Thymus (tissue), 11 donors: ENCODE data around the gene GDE1. TPM values are rescaled to one million over a fixed set of nuclear protein-coding genes. Genes with fewer than 3 reads are reported as not detected.

ENCODE experiments used
- DNase-seq, 9 donors: peaks; one replicate each; pipeline ENCODE4 v3.0.0-alpha.2; 2013; ENCODE audit warnings: low spot score in 9 of 9, low read depth in 6 of 9, missing footprints in 1 of 9
- H3K27ac ChIP-seq, 2 donors: one replicate each; pipeline ENCODE4 v1.5.1; 2013; ENCODE audit warnings: control low read depth in 1 of 2, low read depth in 1 of 2, low read length in 1 of 2, mild to moderate bottlenecking in 1 of 2, moderate library complexity in 1 of 2
- H3K27me3 ChIP-seq, 2 donors: one replicate each; pipeline ENCODE4 v1.5.1; 2013; ENCODE audit warnings: low read length in 1 of 2; ENCODE audit not compliant: control insufficient read depth in 2 of 2, insufficient read depth in 1 of 2
- H3K36me3 ChIP-seq, 2 donors: one replicate each; pipeline ENCODE4 v1.5.1; 2013; ENCODE audit warnings: low read length in 1 of 2, mild to moderate bottlenecking in 1 of 2, moderate library complexity in 1 of 2; ENCODE audit not compliant: control insufficient read depth in 2 of 2, insufficient read depth in 2 of 2
- H3K4me1 ChIP-seq, 2 donors: one replicate each; pipeline ENCODE4 v1.5.1; 2013; ENCODE audit warnings: low read length in 2 of 2; ENCODE audit not compliant: control insufficient read depth in 2 of 2, insufficient read depth in 2 of 2
- H3K4me3 ChIP-seq, 2 donors: one replicate each; pipeline ENCODE4 v1.5.1; 2013; ENCODE audit warnings: low read length in 2 of 2, control low read depth in 1 of 2, mild to moderate bottlenecking in 1 of 2
- H3K9me3 ChIP-seq, 2 donors: one replicate each; pipeline ENCODE4 v1.5.1; 2013; ENCODE audit warnings: low read length in 1 of 2, mild to moderate bottlenecking in 1 of 2; ENCODE audit not compliant: control insufficient read depth in 2 of 2, insufficient read depth in 1 of 2
- WGBS: extraction: QIAGEN DNeasy Blood & Tissue Kit; methylation state at CpG from one replicate; pipeline ENCODE4 v1.1.7; 2013; 5-methylcytosine and 5-hydroxymethylcytosine counted together
- polyA plus RNA-seq: library from polyadenylated mRNA; stranded (reverse); fragments of 200-250 nt; gene quantifications from one replicate; pipeline ENCODE4 v1.2.3, GENCODE V29; 2013
- total RNA-seq: library from RNA; stranded (reverse); fragments of 120-200 nt; gene quantifications from one replicate; pipeline ENCODE4 v1.2.4, GENCODE V29; 2013
- donor health status: healthy.

GDE1 gene
- total and polyA plus RNA-seq, 2 donors: 19.7 to 26.0 TPM

DNA sequence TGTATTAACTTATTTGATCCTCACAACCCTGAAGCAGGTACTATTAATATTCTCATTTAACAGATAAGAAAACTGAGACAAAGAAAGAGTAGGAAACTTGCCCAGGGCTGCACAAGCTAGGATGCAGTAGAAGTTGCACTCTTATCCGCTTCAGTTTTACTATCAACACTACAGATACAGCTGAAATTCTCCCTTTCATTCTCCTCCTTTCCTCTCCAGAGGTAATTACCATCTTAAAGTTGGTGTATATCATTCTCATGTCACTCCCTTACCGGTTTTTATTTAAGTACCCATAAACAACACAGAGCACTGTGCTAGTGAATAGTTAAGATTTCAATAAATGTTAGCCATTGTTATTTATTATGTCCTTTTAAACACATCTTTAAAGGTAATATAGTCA is 3.5 kb downstream of the GDE1 start:
- Histone ChIP-seq H3K27me3 (no peaks in the 10 kb centered on the region), H3K36me3 (peaks cover 4 to 14% of the 10 kb centered on the region in 2 donors), H3K4me3 (no peak overlapping the region), H3K9me3 (no peaks in the 10 kb centered on the region), H3K27ac (no peak overlapping the region), H3K4me1 (peaks cover 8 to 11% of the 10 kb centered on the region in 2 donors)
- DNase-seq: no peak
- WGBS: 92% methylated on average over 2 of the region's 2 CpGs

GRCh38 chr16:19517424-19518089 is 4.3 kb downstream of the GDE1 start:
- Histone ChIP-seq H3K4me3 (no peak overlapping the region), H3K9me3 (no peaks in the 10 kb centered on the region), H3K36me3 (peaks cover 4 to 14% of the 10 kb centered on the region in 2 donors), H3K27me3 (no peaks in the 10 kb centered on the region), H3K27ac (no peak overlapping the region), H3K4me1 (peaks cover 8 to 11% of the 10 kb centered on the region in 2 donors)
- DNase-seq: no peak
- WGBS: 94% methylated on average over 8 of the region's 8 CpGs

DNA sequence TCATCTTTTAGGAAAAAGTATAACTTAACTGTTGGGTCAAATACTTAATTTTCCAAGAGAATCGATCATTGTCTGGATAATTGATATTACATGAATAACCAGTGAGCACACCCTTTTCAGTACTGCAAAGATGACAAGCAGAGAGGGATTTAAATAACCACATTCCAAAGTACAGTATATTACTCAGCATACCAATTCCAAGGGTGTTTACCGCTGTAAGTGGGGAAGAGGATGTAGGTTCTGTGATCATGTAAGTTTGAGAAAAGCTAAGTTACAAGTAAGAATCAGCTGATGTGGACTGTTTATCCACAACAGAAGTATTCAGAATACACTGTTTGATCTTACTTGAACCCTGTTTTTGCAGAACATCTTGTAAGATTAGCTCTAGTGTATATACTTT is 6.1 kb downstream of the GDE1 start:
- Histone ChIP-seq H3K27me3 (no peaks in the 10 kb centered on the region), H3K36me3 (peaks cover 4 to 14% of the 10 kb centered on the region in 2 donors), H3K4me3 (no peak overlapping the region), H3K4me1 (peaks cover 2 to 5% of the 10 kb centered on the region in 2 donors), H3K27ac (no peak overlapping the region), H3K9me3 (no peaks in the 10 kb centered on the region)
- DNase-seq: no peak
- 99% methylated on average over 2 of the region's 2 CpGs for WGBS

- Histone ChIP-seq H3K27ac (no peak overlapping the region), H3K4me3 (no peak overlapping the region), H3K9me3 (no peaks in the 10 kb centered on the region), H3K27me3 (no peaks in the 10 kb centered on the region), H3K4me1 (no peaks in the 10 kb centered on the region), H3K36me3 (peaks cover 11 to 14% of the 10 kb centered on the region in 2 donors)
- WGBS: 59% methylated on average over 4 of the region's 4 CpGs
- DNase-seq: no peak
Observed at GRCh38 chr16:19513377-19514053, 8.4 kb downstream of the GDE1 start.

DNA sequence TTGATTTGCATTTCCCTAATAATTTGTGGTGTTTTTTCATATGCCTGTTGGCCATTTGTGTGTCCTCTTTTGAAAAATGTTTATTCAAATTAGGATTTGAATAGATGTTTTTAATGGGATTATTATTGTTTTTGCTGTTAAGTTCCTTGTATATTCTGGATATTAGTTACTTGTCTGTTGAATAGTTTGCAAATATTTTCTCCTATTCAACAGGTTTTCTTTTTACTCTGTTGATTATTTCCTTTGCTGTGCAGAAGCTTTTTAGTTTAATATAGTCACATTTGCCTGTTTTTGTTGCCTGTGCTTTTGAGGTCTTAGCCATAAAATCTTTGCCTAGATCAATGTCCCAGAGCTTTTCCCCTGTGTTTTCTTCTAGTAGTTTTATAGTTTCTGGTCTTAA is 9.6 kb downstream of the GDE1 start:
- Histone ChIP-seq H3K27ac (no peak overlapping the region), H3K36me3 (peaks cover 11 to 14% of the 10 kb centered on the region in 2 donors), H3K4me3 (no peak overlapping the region), H3K9me3 (no peaks in the 10 kb centered on the region), H3K4me1 (no peaks in the 10 kb centered on the region), H3K27me3 (no peaks in the 10 kb centered on the region)
- no peak for DNase-seq

DNA sequence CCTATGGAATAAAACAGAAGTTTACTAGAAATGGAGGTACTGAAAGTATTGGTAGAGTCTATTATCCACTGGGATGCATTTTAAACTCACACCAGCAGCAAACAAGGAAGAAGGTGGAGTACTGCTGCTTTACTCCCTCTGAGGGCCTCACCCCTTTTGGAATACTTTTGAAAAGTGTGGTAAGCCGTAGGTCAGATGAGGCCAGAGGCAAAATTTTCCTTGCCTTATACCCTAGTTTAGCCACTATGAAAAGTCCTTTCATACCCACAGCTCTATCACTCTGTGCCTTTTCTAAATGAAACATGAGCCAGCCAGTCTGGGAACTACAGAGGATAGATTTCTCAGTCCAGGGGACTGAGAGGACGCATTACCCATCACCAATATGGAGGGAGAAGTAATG is 14.0 kb downstream of the GDE1 start:
- Histone ChIP-seq H3K4me1 (no peaks in the 10 kb centered on the region), H3K9me3 (no peaks in the 10 kb centered on the region), H3K4me3 (no peak overlapping the region), H3K27me3 (no peaks in the 10 kb centered on the region), H3K27ac (no peak overlapping the region), H3K36me3 (peaks cover 18 to 37% of the 10 kb centered on the region in 2 donors)
- DNase-seq: no peak
- WGBS: 99% methylated on average over 2 of the region's 2 CpGs

GRCh38 chr16:19506965-19507364 is 14.9 kb downstream of the GDE1 start:
- no peak overlapping the region for H3K4me3 ChIP-seq
- H3K36me3 ChIP-seq: peaks cover 22 to 46% of the 10 kb centered on the region in 2 donors
- H3K4me1 ChIP-seq: no peaks in the 10 kb centered on the region
- H3K27me3 ChIP-seq: no peaks in the 10 kb centered on the region
- DNase-seq: no peak
- no peak overlapping the region for H3K27ac ChIP-seq
- WGBS: 89% methylated on average over 4 of the region's 4 CpGs
- no peaks in the 10 kb centered on the region for H3K9me3 ChIP-seq

GRCh38 chr16:19505600-19506303 is 16.1 kb downstream of the GDE1 start:
- Histone ChIP-seq H3K27me3 (no peaks in the 10 kb centered on the region), H3K4me1 (no peaks in the 10 kb centered on the region), H3K27ac (no peak overlapping the region), H3K36me3 (peaks cover 28 to 49% of the 10 kb centered on the region in 2 donors), H3K9me3 (no peaks in the 10 kb centered on the region), H3K4me3 (no peak overlapping the region)
- DNase-seq: no peak
- 95% methylated on average over 5 of the region's 5 CpGs for WGBS

DNA sequence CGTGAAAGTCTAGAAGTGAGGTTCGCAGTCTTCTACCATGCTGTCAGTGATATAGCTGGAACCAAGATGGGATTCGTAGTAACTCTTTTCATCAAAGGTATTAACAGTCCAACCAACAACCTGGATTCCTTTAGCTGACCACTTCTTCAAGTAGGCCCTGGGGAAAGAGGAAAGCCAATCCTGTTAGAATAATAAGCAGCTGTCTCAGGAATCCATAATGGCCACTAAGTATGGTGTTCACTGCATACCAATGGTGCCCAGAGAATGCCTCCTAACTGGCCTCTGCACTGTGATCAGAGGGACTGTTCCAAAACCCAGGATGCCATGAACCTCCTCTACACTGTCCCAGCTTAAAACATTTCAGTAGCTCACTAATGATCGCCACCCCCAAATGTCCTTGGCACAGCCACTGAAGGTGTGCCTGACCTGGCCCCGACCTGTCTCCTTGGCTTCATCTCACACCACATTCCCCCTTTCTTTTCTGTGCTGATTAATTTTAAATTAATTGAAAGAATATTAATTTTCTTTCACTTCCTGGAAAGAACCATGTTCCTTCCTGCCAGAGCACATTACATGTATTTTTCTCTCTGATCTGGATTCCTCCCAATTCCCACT is 18.3 kb downstream of the GDE1 start:
- DNase-seq: no peak
- 97% methylated on average over 5 of the region's 5 CpGs for WGBS
- Histone ChIP-seq H3K4me3 (no peak overlapping the region), H3K27ac (no peak overlapping the region), H3K9me3 (no peaks in the 10 kb centered on the region), H3K27me3 (no peaks in the 10 kb centered on the region), H3K36me3 (peaks cover 28 to 51% of the 10 kb centered on the region in 2 donors), H3K4me1 (no peaks in the 10 kb centered on the region)
